CD4-positive, alpha-beta T cell (primary cell): Measurements from ENCODE around the gene MAPK13. TPM values are rescaled to one million over a fixed set of nuclear protein-coding genes. Genes with fewer than 3 reads are reported as not detected.

Experiments used
- ATAC-seq: fragments of 200-7000 bp; cut with Tn5 transposase; one replicate; pipeline ENCODE4 v1.10.0; 2022; ENCODE audit warnings: mild to moderate bottlenecking; ENCODE audit not compliant: poor library complexity
- CTCF ChIA-PET: fragments of 350-600 bp; sonication (Branson Sonifier 250); formaldehyde crosslinking; loops from one replicate; lab custom pipeline; 2021; ENCODE audit warnings: antibody characterized with exemption, inconsistent platforms; lab: Charles Lee
- POLR2A ChIA-PET: fragments of 350-600 bp; sonication (Branson Sonifier 250); formaldehyde crosslinking; loops from one replicate; lab custom pipeline; 2021; ENCODE audit warnings: antibody characterized with exemption, inconsistent platforms; lab: Charles Lee
- DNase-seq, 14 experiments: peaks; one replicate each; pipeline ENCODE4 v3.0.0-alpha.2; 2013 to 2020; ENCODE audit warnings: mixed read lengths in 2 of 14
- H3K27ac ChIP-seq, 2 donors: one replicate each; pipeline versions ENCODE4 v1.5.1 to v1.7.0; 2013; ENCODE audit warnings: low read length in 2 of 2, low read depth in 1 of 2, mild to moderate bottlenecking in 1 of 2
- H3K27me3 ChIP-seq, 2 experiments: 1 replicate in 1 of 2; 2 replicates in 1 of 2; pipeline versions ENCODE4 v1.6.1 to v1.7.0; 2013; ENCODE audit warnings: low read length in 2 of 2, control low read depth in 1 of 2, mild to moderate bottlenecking in 1 of 2, moderate library complexity in 1 of 2; ENCODE audit not compliant: insufficient read depth in 2 of 2, control insufficient read depth in 1 of 2
- H3K36me3 ChIP-seq: one replicate; pipeline ENCODE4 v1.6.1; 2013; ENCODE audit warnings: low read length, control low read depth; ENCODE audit not compliant: insufficient read depth
- H3K4me1 ChIP-seq: one replicate; pipeline ENCODE4 v1.6.1; 2013; ENCODE audit warnings: low read length, control low read depth; ENCODE audit not compliant: insufficient read depth
- H3K4me3 ChIP-seq: one replicate; pipeline ENCODE4 v1.5.1; 2013; ENCODE audit warnings: mild to moderate bottlenecking, low read length, moderate library complexity
- H3K9me3 ChIP-seq, 2 experiments: 1 replicate in 1 of 2; 2 replicates in 1 of 2; pipeline versions ENCODE4 v1.6.1 to v1.7.0; 2013; ENCODE audit warnings: low read length in 2 of 2, mild to moderate bottlenecking in 2 of 2, control low read depth in 1 of 2, moderate library complexity in 1 of 2; ENCODE audit not compliant: control insufficient read depth in 1 of 2, insufficient read depth in 1 of 2
- H3K27ac Mint-ChIP-seq: one replicate; pipeline ENCODE4 v1.8.0; 2020; ENCODE audit warnings: mixed read lengths
- H3K27me3 Mint-ChIP-seq: one replicate; pipeline ENCODE4 v1.8.0; 2021; ENCODE audit warnings: mixed read lengths
- H3K36me3 Mint-ChIP-seq: one replicate; pipeline ENCODE4 v1.8.0; 2021; ENCODE audit warnings: low read depth, mixed read lengths
- H3K4me1 Mint-ChIP-seq: one replicate; pipeline ENCODE4 v1.8.0; 2021; ENCODE audit warnings: low read depth, mixed read lengths
- H3K4me3 Mint-ChIP-seq: one replicate; pipeline ENCODE4 v1.8.0; 2020; ENCODE audit warnings: mild to moderate bottlenecking, mixed read lengths
- H3K9me3 Mint-ChIP-seq: one replicate; pipeline ENCODE4 v1.8.0; 2020; ENCODE audit warnings: mixed read lengths
- CTCF ChIP-seq: fragments of 200-600 bp; IDR thresholded peaks from one replicate; pipeline ENCODE4 v1.8.0; 2022; ENCODE audit warnings: antibody characterized with exemption, mild to moderate bottlenecking
- intact Hi-C, 2 experiments: fragments of 100-400 bp; cut with DNase I in 1 of 2; cut with micrococcal nuclease in 1 of 2; formaldehyde crosslinking; loops; one replicate each; pipeline versions ENCODE4 v1.15.1 to v1.9.0; 2023 to 2025; cut with DNase I, micrococcal nuclease
- total RNA-seq, 174 experiments: library from RNA in 2 of 174; stranded (reverse) in 2 of 174; gene quantifications; one replicate each; pipeline ENCODE4 v1.2.3 and lab custom pipeline; 2021 to 2026

The MAPK13 gene
- total RNA-seq, 2 experiments from 2014 or later: 58.5 to 63.5 TPM

GRCh38 chr6:36095497-36096391 lies 34.6 kb upstream of the MAPK13 start:
- no peak for ATAC-seq
- DNase-seq: no peak
- H3K27ac Mint-ChIP-seq: peak overlapping the region; percentile 78
- CTCF ChIA-PET: interaction anchor here (0.5 to 5.0 kb wide), 19 partner anchors 10 to 458 kb away, joined by 3 to 77 read pairs (median 5); partner anchors contain the start of genes BRPF3, MAPK13, MAPK14 and SLC26A8
- no peaks in the 10 kb centered on the region for H3K27me3 ChIP-seq
- peak; percentile 49 for TF ChIP-seq CTCF
- intact Hi-C loops: loop anchor here (1.0 to 10.0 kb wide), 5 partner anchors 19 to 259 kb away; partner anchors contain the start of genes MAPK14 (in 2 of the 2), BRPF3 (in 1 of the 2) and MAPK13 (in 1 of the 2)
- peaks cover 34% of the 10 kb centered on the region for H3K36me3 Mint-ChIP-seq
- no peak overlapping the region for H3K27ac ChIP-seq
- peaks cover 31% of the 10 kb centered on the region for H3K36me3 ChIP-seq
- peaks cover 22% of the 10 kb centered on the region for H3K4me1 ChIP-seq
- H3K27me3 Mint-ChIP-seq: no peaks in the 10 kb centered on the region
- POLR2A ChIA-PET: interaction anchor here (1.1 to 6.0 kb wide), 5 partner anchors 9 to 341 kb away, joined by 4 to 57 read pairs (median 8); partner anchors contain the start of genes MAPK13 and MAPK14
- H3K4me3 ChIP-seq: no peak overlapping the region
- H3K9me3 ChIP-seq: no peaks in the 10 kb centered on the region
- no peaks in the 10 kb centered on the region for H3K9me3 Mint-ChIP-seq
- H3K4me1 Mint-ChIP-seq: peaks cover 54% of the 10 kb centered on the region
- H3K4me3 Mint-ChIP-seq: no peak overlapping the region

- Histone ChIP-seq H3K27ac (no peak overlapping the region), H3K4me3 (no peak overlapping the region), H3K4me1 (peaks cover 30% of the 10 kb centered on the region), H3K36me3 (peaks cover 32% of the 10 kb centered on the region), H3K9me3 (no peaks in the 10 kb centered on the region), H3K27me3 (no peaks in the 10 kb centered on the region)
- intact Hi-C loops: loop anchor here in 1 of 2 experiments (5.0 to 10.0 kb wide), 2 partner anchors 34 to 256 kb away; partner anchors contain the start of gene MAPK13
- DNase-seq (no peak), ATAC-seq (no peak)
- H3K4me3 Mint-ChIP-seq: no peak overlapping the region
- TF ChIP-seq CTCF: no peak
- ChIA-PET POLR2A (interaction anchor here (0.6 to 3.6 kb wide), 7 partner anchors 11 to 71 kb away, joined by 3 to 45 read pairs (median 13); partner anchors contain the start of genes MAPK13 and MAPK14), CTCF (interaction anchor here (2.4 kb wide), 1 partner anchor 70 kb away, joined by 13 read pairs; the partner anchor contains the start of gene MAPK14)
- H3K27ac Mint-ChIP-seq: peak overlapping the region; percentile 89
- peaks cover 70% of the 10 kb centered on the region for H3K4me1 Mint-ChIP-seq
- no peaks in the 10 kb centered on the region for H3K9me3 Mint-ChIP-seq
- H3K27me3 Mint-ChIP-seq: no peaks in the 10 kb centered on the region
- peaks cover 22% of the 10 kb centered on the region for H3K36me3 Mint-ChIP-seq
Measured at GRCh38 chr6:36098253-36098919, 31.9 kb upstream of the MAPK13 start.
